Measurements from ENCODE around the gene ZNF618. TPM values are rescaled to one million over a fixed set of nuclear protein-coding genes. Genes with fewer than 3 reads are reported as not detected.
A peak's percentile ranks its signal among the peaks of the same experiment; 100 is the strongest.

Gene ZNF618
- total RNA-seq, 1 donor, result 13.6 TPM

DNA sequence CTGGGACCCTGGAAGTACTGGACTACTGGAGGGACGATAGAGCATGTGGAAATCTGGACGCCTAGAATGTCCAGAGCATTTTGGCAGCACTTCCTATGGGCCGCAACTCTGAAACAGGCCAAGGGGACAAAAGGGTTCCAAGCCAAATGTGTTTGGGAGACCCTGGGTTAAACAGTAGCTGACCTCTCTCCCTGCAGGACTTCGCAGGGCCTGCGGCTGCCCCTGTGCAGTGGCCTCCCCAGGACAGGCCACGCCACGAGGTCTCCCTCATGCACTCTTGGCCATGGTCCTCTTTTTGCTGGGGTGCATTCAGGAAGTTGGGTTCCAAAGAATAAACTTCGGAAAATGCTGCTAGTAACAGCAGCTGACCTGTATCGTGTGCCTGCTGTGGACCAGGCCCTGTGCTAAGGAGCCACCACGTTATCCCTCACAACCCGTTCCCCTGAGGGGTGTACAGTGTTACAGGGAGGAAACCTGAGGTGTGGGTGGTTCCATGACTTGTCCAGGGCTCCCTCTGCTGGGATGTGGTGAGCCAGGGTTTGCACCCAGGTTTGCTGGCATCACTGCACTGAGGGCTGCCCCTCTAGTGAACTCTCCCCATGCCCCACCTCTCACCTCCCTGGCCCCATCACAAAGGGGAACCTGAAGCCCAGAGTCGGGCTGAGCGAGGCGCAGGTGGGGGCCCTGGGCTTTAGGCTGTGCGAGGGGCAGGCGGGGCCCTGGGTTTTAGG, 122.6 kb downstream of the ZNF618 start:
- peak; percentile 48 for TF ChIP-seq CTCF (IDR thresholded peaks at IDR 0.05; ENCODE audit: insufficient read depth, low read length)
- H3K4me3 ChIP-seq (ENCODE audit: low read depth, low read length), result no peak overlapping the region
- peak; percentile 32 for DNase-seq (ENCODE audit: low read depth)

DNA sequence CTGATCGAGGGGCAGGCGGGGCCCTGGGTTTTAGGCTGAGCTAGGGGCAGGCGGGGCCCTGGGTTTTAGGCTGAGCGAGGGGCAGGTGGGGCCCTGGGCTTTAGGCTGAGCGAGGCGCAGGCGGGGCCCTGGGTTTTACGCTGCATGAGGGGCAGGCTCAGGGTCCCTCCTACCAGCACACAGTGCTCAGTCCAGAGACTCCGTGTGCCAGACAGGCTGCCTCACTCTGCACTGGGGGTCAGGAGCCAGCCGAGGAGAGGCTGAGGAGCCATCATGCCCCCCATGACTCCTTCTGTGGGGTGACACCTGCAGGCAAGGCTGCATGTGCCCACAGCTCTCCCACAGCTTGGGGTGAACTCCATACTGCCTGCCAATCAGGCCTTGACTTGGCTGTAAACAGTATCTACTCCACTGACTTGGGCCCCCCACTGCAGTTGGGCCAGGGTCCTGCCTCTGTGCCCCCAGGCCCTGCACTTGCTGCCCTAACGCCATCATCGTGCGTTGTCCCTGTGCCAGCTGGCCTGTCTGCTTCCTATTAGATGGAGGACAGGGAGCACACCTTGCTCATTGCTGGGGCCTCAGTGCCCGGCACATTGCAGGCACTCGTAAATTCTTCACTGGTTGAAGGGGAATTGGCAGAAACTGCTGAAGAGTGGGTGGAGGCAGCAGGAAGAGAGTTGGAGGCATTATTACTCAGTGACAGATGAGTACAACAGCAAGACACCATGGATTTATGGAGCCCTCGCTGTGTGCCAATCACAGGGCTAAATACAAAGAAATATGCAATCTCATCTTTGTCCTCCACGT, 123.3 kb downstream of the ZNF618 start:
- DNase-seq (ENCODE audit: low read depth), result peak; percentile 11
- H3K4me3 ChIP-seq (ENCODE audit: low read depth, low read length), result no peak overlapping the region
- no peak for TF ChIP-seq CTCF (IDR thresholded peaks at IDR 0.05; ENCODE audit: insufficient read depth, low read length)

- no peak for TF ChIP-seq CTCF (IDR thresholded peaks at IDR 0.05; ENCODE audit: insufficient read depth, low read length)
- H3K4me3 ChIP-seq (ENCODE audit: low read depth, low read length), result no peak overlapping the region
- no peak for DNase-seq (ENCODE audit: low read depth)
Observed at GRCh38 chr9:114000063-114000454, 124.0 kb downstream of the ZNF618 start.

- TF ChIP-seq CTCF (IDR thresholded peaks at IDR 0.05; ENCODE audit: insufficient read depth, low read length), result no peak
- no peak overlapping the region for H3K4me3 ChIP-seq (ENCODE audit: low read depth, low read length)
- peak; percentile 17 for DNase-seq (ENCODE audit: low read depth)
Observed at GRCh38 chr9:114000671-114001409, 124.7 kb downstream of the ZNF618 start.

- no peak overlapping the region for H3K4me3 ChIP-seq (ENCODE audit: low read depth, low read length)
- no peak for DNase-seq (ENCODE audit: low read depth)
- no peak for TF ChIP-seq CTCF (IDR thresholded peaks at IDR 0.05; ENCODE audit: insufficient read depth, low read length)
Observed at GRCh38 chr9:114001410-114001685, 125.2 kb downstream of the ZNF618 start.

DNA sequence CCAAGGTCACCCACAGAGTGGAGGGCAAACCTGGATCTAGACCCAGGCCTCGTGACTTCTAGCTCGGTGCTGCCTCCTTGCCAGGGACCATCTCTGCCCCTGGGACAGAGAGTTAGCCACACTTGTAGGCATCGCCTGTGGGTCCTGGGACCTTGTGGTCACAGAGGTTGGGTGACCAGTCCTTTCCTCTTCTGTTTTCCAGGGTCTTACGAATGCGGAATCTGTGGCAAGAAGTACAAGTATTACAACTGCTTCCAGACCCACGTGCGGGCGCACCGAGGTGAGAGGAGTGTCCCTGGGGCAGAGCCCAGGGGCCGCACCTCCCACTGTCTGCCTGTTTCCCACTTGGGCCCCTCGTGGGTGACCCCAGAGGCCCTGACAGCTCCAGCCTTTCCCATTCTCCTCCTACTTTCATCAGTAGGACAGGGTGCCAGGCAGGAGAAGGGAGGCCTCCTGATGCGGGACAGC, 125.7 kb downstream of the ZNF618 start:
- no peak for DNase-seq (ENCODE audit: low read depth)
- no peak overlapping the region for H3K4me3 ChIP-seq (ENCODE audit: low read depth, low read length)
- TF ChIP-seq CTCF (IDR thresholded peaks at IDR 0.05; ENCODE audit: insufficient read depth, low read length), result no peak

Measured in fibroblast of the aortic adventitia (primary cell).